GM21576 (cell line): ENCODE data around the gene TBCB.
"Not testable (repeated sequence)": the region's sequence is repeated elsewhere in the genome, so short reads cannot be mapped to it uniquely, and the experiment has no call there.

ENCODE experiments used
- ATAC-seq: cut with Tn5 transposase; IDR thresholded peaks from one replicate; pipeline ENCODE4 v1.9.1; 2021; ENCODE audit warnings: mild to moderate bottlenecking, moderate library complexity; ENCODE audit not compliant: unreplicated experiment

Gene TBCB

DNA sequence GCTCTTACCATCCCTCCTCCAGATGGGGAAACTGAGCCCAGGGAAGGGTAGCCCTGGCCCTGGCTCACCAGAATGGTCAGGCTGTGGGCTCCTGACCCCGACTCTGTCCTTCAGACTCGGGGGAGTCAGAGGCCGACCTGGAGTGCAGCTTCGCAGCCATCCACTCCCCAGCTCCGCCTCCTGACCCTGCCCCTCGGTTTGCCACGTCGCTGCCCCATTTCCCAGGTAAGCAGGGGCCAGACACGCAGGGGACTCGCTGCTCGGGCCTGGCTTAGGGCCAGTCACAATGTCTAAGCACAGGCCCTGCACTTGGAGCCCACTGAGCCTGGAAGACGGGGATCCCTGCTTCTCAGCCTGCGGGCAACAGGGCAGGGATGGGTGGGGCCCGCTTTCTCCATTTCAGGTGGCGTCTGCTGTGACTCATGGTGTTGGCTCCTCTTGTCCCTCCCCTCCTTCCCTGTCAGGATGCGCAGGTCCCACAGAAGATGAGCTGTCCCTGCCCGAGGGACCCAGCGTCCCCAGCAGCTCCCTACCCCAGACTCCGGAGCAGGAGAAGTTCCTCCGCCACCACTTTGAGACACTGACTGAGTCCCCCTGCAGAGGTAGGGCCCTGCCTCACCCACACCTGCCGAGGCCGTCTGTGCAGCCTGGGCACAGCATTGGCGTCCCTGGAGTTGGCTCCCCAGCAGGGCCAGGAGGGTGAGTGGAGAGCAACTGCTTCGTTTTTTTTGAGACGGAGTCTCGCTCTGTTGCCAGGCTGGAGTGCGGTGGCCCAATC lies 13.5 kb upstream of the TBCB start:
- no peak for ATAC-seq

- no peak for ATAC-seq
These were observed 12.1 kb upstream of the TBCB start for GRCh38 chr19:36103040-36103626.

GRCh38 chr19:36103842-36104552 lies 11.3 kb upstream of the TBCB start:
- no peak for ATAC-seq

GRCh38 chr19:36106441-36106840 lies 8.8 kb upstream of the TBCB start:
- no peak for ATAC-seq

GRCh38 chr19:36106991-36107390 lies 8.3 kb upstream of the TBCB start:
- no peak for ATAC-seq

GRCh38 chr19:36108684-36109083 lies 6.6 kb upstream of the TBCB start:
- ATAC-seq = no peak

DNA sequence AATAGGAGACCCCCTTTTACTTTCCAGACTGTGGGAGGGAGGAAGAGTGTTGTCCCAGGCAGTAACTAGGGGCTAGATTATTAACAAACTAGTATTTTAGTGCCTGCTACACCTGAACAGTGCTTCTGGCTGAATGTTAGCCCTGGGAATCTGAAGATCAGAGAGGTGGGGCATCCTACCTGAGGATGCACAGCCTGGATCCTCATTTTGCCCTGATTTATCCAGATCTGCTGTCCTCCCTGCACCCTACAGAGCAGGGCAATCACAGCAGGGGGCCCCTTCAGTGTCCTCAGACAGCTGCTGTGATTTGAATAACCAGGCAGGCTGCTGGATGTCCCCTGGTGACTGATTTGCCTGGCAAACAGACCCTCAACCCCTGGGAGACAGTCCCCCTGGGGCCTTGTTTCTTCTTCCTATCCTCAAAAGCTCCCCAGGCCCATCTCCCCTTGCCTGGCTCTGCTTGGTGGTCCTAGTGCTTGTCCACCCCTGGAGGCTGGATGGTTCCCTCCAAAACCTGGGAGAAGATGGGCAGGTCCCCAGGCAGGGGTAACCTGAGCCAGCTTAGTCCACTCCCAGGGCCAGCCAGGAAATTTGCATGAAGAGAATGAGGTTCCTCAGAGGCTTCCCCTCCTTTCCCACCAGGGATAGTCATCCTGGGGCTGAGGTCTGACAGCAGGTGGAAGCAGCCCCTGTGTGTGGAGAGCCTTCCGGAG lies 4.6 kb upstream of the TBCB start, which contains the start of gene OVOL3:
TSS of gene OVOL3 (plus strand) at position 657 of the 713 bp plus-strand sequence. CDS start 60 bp downstream, outside the sequence.
- ATAC-seq = no peak

DNA sequence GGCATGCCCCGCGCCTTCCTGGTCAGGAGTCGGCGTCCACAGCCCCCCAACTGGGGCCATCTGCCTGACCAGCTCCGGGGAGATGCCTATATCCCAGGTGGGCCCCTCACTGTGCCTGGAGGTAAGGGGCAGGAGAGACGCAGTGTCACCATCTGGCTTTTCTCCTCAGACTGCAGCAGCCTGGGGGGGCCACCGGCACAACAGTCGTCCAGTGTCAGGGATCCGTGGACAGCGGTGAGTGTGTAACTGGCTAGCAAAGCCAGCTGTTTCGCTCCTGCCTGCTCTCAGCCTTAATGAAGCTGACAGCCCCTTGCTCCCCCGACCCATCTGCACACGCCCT lies 4.1 kb upstream of the TBCB start:
- ATAC-seq = no peak

- no peak for ATAC-seq
These were observed 2.6 kb upstream of the TBCB start for GRCh38 chr19:36112678-36113077.

GRCh38 chr19:36113425-36113824 lies 1.8 kb upstream of the TBCB start:
- ATAC-seq = no peak

GRCh38 chr19:36113894-36114720 lies 1.2 kb upstream of the TBCB start:
- ATAC-seq = no peak

GRCh38 chr19:36114721-36115452 lies 381 bp upstream of the TBCB start, which contains the start of gene POLR2I:
POLR2I (minus strand) TSS chr19:36114875; CDS start chr19:36114856, 19 bp downstream.
- peak; percentile 87 for ATAC-seq

- ATAC-seq = no peak
These were observed 1.0 kb downstream of the TBCB start for GRCh38 chr19:36116344-36116637.

GRCh38 chr19:36120092-36120983 lies 5.1 kb downstream of the TBCB start:
- no peak for ATAC-seq

GRCh38 chr19:36120984-36121358 lies 5.7 kb downstream of the TBCB start:
- ATAC-seq = no peak

GRCh38 chr19:36121486-36122124 lies 6.3 kb downstream of the TBCB start:
- no peak for ATAC-seq

GRCh38 chr19:36125557-36125956 lies 10.3 kb downstream of the TBCB start:
- ATAC-seq = no peak

DNA sequence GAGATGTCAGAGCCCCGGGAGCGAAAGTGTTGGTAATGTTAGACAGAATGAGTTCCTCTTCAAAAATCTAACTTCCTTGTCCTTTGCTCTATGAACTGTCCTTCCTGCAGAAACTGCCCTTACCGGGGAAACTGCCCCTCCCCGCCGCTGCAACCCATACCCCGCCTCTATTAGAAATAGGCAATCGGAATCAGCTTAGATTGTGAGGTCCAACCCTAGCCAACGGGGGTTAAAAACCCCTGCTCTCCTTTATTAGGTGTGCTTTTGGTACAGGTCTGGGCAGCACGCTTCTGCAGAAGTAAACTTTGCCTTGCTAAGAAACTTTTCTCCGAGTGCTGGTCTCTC lies 13.1 kb downstream of the TBCB start:
- ATAC-seq = peak; percentile 13

DNA sequence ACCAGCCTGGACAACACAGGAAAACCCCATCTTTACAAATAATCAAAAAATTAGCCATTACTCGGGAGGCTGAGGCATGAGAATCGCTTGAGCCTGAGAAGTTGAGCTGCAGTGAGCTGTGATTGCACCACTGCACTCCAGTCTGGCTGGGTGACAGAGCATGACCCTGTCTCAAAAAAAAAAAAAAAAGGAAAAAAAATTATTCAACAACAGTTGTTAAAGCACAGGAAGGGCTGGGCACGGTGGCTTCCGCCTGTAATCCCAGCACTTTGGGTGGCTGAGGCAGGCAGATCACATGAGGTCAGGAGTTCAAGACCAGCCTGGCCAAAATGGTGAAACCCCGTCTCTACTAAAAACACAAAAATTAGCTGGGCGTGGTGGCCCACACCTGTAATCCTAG lies 16.0 kb downstream of the TBCB start:
- ATAC-seq = not testable (repeated sequence)
